Embryonic facial prominence (tissue), 1 donor: ENCODE results near the gene IP6K3.

Source experiments
- DNase-seq: peaks from one replicate; pipeline ENCODE4 v3.0.0-alpha.2; 2016; ENCODE audit errors: extremely low spot score

IP6K3 gene

DNA sequence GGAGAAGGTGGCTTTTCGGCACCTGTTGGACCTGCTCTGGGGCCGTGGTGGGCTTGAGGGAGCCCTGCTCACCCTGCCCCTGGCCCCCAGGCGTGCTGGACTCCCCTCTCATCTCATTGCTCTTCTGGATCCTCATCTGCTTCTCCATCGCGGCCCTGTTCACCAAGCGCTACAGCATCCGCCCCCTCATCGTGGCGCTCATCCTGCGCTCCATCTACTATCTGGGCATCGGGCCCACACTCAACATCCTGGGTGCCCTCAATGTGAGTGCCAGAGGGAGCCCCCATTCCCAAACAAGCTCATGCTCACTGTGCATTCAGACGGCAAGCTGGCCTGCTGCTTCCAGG, 57.6 kb downstream of the IP6K3 start:
- no peak for DNase-seq

DNA sequence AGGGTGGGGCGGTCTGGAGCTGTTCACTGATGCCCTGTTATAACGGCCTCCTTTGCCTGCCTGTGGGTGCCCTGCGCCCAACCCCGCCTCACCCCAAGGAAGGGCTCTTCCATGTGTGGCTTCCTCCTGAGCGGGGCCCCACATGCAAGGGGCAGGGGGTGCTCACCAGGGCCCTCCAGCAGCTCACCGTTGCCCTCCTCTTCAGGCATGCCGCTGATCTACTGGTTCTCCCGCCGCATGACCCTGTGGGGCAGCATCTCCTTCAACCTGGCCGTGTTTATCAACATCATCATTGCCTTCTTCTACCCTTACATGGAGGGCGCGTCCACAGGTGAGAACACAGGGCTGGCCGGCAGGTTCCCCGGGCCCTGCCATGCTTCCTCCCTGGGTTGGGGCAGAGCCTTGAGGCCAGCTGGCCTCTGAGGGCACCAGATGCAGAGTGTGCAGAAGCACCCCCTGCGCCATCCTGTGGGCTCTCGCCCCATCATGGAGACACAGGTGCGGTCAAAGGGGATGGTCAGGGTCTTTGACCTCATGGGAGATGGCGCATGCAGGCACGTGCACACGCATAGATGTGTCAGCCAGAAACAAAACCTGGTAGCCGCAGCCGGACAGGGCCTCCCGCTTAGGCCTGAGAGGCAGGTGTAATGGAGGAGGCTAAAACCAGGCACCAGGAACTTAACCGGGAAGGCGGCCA, 58.1 kb downstream of the IP6K3 start:
- no peak for DNase-seq

- DNase-seq, result no peak
Observed at GRCh38 chr6:33688006-33688405, 58.7 kb downstream of the IP6K3 start.

- no peak for DNase-seq
Observed at GRCh38 chr6:33686981-33687975, 59.4 kb downstream of the IP6K3 start.

DNA sequence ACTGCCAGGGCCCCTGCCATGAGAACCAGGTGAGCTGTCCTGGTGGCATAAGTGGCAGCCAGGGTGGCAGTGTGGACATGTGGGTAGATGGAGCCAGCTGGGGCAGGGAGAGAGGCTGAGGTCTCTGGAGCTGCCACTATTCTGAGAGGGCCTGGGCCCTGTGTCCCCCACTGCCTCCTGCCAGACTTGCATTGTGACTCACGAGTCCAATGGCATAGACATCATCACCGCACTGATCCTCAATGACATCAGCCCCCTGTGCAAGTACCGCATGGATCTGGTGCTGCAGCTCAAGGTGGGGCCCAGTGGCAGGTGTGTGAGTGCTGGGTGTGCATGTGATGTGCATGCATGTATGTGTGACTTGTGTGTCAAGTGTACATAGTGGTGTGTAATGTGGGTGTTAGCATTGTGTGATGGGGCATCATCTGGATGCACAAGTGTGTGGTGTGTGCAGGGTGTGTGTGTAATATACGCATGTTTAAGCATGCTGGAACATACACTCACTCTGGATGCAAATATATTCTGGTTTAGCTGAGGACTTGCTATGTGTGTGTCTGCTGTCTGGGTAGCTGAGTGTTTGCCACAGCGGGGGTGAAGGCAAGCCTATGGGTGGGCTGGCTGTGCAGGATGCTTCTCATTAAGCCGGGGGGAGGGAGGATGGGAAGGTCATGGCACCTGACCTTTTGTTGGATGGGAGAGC, 60.3 kb downstream of the IP6K3 start:
- no peak for DNase-seq

DNA sequence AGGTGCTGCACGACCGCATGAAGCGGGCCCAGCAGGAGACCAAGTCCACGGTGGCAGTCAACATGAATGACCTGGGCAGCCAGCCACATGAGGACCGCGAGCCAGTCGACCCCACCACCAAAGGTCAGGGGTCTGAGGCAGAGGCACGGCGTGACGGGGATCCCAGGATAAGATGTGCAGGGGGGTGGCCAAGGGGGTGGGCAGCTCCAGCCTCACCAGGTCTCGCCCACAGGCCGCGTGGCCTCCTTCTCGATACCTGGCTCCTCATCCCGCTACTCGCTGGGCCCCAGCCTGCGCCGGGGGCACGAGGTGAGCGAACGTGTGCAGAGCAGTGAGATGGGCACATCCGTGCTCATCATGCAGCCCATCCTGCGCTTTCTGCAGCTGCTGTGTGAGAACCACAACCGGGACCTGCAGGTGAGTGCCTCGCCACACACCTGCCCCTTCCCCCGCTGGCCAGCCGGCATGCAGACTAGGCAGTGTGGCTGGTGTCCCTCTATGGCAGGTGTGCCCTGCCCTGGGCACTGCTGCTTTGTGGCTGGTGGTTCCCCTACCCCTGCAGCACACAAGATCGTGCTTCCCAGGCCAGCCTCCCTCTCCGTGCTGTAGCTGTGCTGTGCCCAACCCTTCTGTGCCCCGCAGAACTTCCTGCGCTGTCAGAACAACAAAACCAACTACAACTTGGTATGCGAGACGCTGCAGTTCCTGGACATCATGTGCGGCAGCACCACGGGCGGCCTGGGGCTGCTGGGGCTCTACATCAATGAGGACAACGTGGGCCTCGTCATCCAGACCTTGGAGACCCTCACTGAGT, 61.1 kb downstream of the IP6K3 start:
- no peak for DNase-seq

DNA sequence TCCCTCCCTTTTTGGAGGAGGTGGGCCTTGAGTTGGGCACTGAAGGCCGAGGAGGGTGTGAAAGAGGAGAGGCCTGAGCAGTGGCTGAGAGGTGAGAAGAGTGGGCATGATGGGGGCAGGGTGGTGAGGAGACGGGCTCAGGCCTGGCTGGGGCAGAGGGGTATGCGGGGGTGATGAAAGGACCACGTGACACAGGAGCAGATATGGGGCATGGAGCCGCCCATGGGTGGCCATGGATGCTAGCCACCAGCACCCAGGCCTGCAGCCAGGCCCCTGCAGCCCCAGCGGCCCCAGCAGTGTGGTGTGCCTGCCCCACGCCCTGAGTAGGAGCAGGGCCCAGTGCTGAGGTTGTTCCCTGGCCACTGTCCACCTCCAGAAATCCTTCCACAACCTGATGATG, 61.7 kb downstream of the IP6K3 start:
- DNase-seq, result no peak

- DNase-seq, result no peak
Observed at GRCh38 chr6:33684428-33684896, 62.2 kb downstream of the IP6K3 start.

GRCh38 chr6:33683576-33684427, 62.9 kb downstream of the IP6K3 start:
- no peak for DNase-seq

- no peak for DNase-seq
Observed at GRCh38 chr6:33683051-33683571, 63.6 kb downstream of the IP6K3 start.

DNA sequence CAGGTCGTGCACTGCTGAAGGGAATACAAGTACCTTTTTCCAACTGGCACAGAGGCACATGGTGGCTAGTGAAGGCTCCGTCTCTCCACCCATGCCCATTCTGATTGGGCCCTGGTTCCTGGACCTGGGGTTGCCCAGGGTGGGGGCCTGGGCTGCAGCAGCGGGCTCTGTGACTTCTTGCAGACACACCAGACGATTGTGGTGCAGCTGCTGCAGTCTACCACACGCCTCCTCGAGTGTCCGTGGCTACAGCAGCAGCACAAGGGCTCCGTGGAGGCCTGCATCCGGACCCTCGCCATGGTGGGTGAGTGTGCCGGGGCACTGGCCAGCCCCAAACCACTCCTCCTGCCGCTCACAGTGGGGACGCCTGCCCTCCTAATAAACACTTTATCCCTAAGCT, 64.4 kb downstream of the IP6K3 start:
- DNase-seq, result no peak

GRCh38 chr6:33679761-33680160, 66.9 kb downstream of the IP6K3 start:
- no peak for DNase-seq

- no peak for DNase-seq
Observed at GRCh38 chr6:33678932-33679490, 67.7 kb downstream of the IP6K3 start.

GRCh38 chr6:33678233-33678931, 68.3 kb downstream of the IP6K3 start:
- no peak for DNase-seq

GRCh38 chr6:33677689-33678088, 69.0 kb downstream of the IP6K3 start:
- no peak for DNase-seq

DNA sequence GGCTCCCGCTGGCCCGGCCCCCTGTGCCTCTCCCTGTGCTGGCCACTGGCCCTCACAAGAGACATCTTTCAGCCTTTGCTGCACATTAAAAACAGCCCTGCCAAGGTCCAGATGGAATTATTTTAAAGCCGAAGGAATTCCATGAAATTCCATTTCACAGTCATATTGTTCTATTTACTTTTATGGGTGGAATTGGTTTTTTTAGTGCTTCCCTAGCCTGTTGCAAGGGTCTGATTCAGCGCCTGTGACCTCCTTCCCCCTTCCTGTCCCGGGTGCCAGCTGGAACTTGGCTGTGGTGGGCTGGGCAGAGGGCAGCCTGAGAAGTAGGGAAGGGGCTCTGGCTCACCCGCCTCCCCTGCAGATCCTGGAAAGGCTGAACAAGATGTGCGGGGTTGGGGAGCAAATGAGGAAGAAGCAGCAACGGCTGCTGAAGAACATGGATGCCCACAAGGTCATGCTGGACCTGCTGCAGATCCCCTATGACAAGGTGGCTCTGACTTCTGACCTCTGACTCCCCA, 69.5 kb downstream of the IP6K3 start:
- no peak for DNase-seq

DNA sequence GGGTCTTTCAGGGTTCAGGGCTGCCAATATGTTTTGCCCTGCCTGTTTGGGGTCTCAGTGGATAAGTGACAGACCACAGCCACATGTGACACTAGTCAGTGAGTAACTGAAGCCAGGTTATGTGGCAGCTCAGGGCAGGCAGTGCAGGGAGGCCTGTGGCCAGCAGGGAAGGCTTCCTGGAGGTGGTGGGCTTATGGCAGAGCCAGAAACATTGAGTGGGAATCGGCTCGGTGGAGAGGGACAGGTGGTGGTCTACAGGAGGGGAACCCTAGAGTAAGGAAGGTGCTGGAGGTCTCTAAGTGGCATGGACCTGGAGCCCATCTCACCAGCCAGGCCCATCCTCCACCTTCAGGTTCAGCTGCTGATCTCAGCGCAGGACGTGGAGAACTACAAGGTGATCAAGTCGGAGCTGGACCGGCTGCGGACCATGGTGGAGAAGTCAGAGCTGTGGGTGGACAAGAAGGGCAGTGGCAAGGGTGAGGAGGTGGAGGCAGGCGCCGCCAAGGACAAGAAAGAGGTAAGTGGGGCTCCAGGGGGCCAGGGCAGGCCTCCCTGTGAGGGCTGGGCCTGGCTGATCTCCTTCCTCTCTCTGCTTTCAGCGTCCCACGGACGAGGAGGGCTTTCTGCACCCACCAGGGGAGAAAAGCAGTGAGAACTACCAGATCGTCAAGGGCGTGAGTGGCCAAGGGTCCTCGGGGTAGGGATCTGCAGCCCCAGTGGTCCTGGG, 70.1 kb downstream of the IP6K3 start:
- DNase-seq, result no peak

DNA sequence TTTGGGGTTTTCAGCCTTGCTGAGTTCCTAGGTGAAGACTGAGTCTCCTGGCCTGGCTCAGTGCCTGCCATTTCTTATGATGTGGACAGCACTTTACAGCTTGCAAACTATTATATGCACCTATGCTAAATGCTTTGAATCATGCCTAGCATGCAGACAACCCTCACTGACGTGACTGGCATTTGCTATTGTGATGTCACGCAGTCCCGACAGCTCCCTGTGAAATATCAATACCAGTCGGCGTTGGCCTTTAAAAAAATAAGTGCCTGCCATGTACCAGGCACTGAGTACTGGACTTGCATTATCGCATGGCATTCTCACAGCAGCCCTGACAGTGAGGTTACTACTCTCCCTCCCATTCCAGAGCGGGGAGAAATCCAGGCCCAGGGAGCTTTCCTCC, 70.7 kb downstream of the IP6K3 start:
- no peak for DNase-seq
